ENCODE data around the gene GNMT. TPM values are rescaled to one million over a fixed set of nuclear protein-coding genes. Genes with fewer than 3 reads are reported as not detected.

Gene GNMT
- total and polyA plus RNA-seq, 10 of the 15 experiments (the other 5 are each of a cell fraction or from before 2014, with no cell fraction given): 0.27 to 1.1 (median 0.39) TPM

GRCh38 chr6:42978839-42979522 lies 18.4 kb downstream of the GNMT start, which contains the start of gene PEX6 (continued):
- TF ChIP-seq ZBTB11 (CRISPR knock-in tag; IDR thresholded peaks at IDR 0.05) (no peak), ASH2L (IDR thresholded peaks at IDR 0.05; ENCODE audit: borderline replicate concordance, low read depth) (no peak), SUZ12 (IDR thresholded peaks at IDR 0.05; ENCODE audit: unreplicated experiment) (no peak), MLLT1 (IDR thresholded peaks at IDR 0.05) (peak; percentile 72), ZNF217 (IDR thresholded peaks at IDR 0.05) (0 out of 2 replicates have a peak, but pooled peaks have one; percentile 54), CEBPZ (IDR thresholded peaks at IDR 0.05; ENCODE audit: low read depth, low read length) (no peak), SMC3 (IDR thresholded peaks at IDR 0.05; ENCODE audit: borderline replicate concordance, low read length) (no peak), POU2F2 (IDR thresholded peaks at IDR 0.05; ENCODE audit: borderline replicate concordance, low read depth, low read length) (peak; percentile 57; the same call in 1 of the 3 replicates), RFX5 (IDR thresholded peaks at IDR 0.05; ENCODE audit: low read depth, low read length) (no peak), HCFC1 (IDR thresholded peaks at IDR 0.05; ENCODE audit: low read length) (peak; percentile 50; the same call in 1 of the 2 replicates), NFYB (IDR thresholded peaks at IDR 0.05; ENCODE audit: insufficient read depth, low read depth, low read length) (no peak), SPI1 (IDR thresholded peaks at IDR 0.05; ENCODE audit: borderline replicate concordance, insufficient read depth, low read depth, low read length) (peak; percentile 38; the same call in 1 of the 2 replicates), NR2C2 (IDR thresholded peaks at IDR 0.05; ENCODE audit: borderline replicate concordance, control insufficient read depth, insufficient read length, low read depth) (no peak), SMAD1 (IDR thresholded peaks at IDR 0.05; ENCODE audit: low read depth, partially characterized antibody) (peak; percentile 32), MYC (IDR thresholded peaks at IDR 0.05; ENCODE audit: insufficient read depth, insufficient read length, insufficient replicate concordance, low read length, severe bottlenecking) (no peak), USF2 (IDR thresholded peaks at IDR 0.05; ENCODE audit: borderline replicate concordance, low read depth, low read length) (no peak), ESRRA (IDR thresholded peaks at IDR 0.05; ENCODE audit: low read length) (no peak)
